WTC11 (cell line): ENCODE results near the gene THEM5. TPM values are rescaled to one million over a fixed set of nuclear protein-coding genes. Genes with fewer than 3 reads are reported as not detected.

Experiments
- ATAC-seq: fragments of 200-7000 bp; cut with Tn5 transposase; 2 replicates; pipeline ENCODE4 v1.10.0; 2021; ENCODE audit warnings: mild to moderate bottlenecking, moderate library complexity
- CTCF ChIA-PET: fragments of 300-600 bp; sonication (Branson Sonifier 250); formaldehyde crosslinking; loops from one replicate; lab custom pipeline; 2021; ENCODE audit warnings: antibody characterized with exemption; lab: Charles Lee
- POLR2A ChIA-PET: fragments of 350-600 bp; sonication (Branson Sonifier 250); formaldehyde crosslinking; loops from one replicate; lab custom pipeline; 2021; ENCODE audit warnings: antibody characterized with exemption; lab: Charles Lee
- DNase-seq: peaks from one replicate; pipeline ENCODE4 v3.0.0; 2021; ENCODE audit warnings: low spot score
- H3K27ac Mint-ChIP-seq: 2 replicates; pipeline ENCODE4 v1.8.0; 2021; ENCODE audit warnings: mixed read lengths
- H3K27me3 Mint-ChIP-seq: 2 replicates; pipeline ENCODE4 v1.8.0; 2021; ENCODE audit warnings: low read depth, mild to moderate bottlenecking, moderate library complexity, mixed read lengths
- H3K36me3 Mint-ChIP-seq: 2 replicates; pipeline ENCODE4 v1.8.0; 2021; ENCODE audit warnings: mixed read lengths
- H3K4me1 Mint-ChIP-seq: 2 replicates; pipeline ENCODE4 v1.8.0; 2022; ENCODE audit warnings: mixed read lengths
- H3K4me3 Mint-ChIP-seq: 2 replicates; pipeline ENCODE4 v1.8.0; 2021; ENCODE audit warnings: mild to moderate bottlenecking, moderate library complexity, mixed read lengths
- H3K9me3 Mint-ChIP-seq: 2 replicates; pipeline ENCODE4 v1.8.0; 2021; ENCODE audit warnings: mixed read lengths
- AR ChIP-seq: fragments of 250-450 bp; sonication (Bioruptor Pico); IDR thresholded peaks from 2 replicates; pipeline ENCODE4 v1.9.0; 2021; ENCODE audit warnings: mild to moderate bottlenecking
- ATF2 ChIP-seq: sonication (generic); formaldehyde crosslinking; IDR thresholded peaks from 2 replicates; pipeline ENCODE4 v1.8.1; 2022; ENCODE audit warnings: low read depth, missing genetic modification reagents, borderline replicate concordance
- CREB1 ChIP-seq: sonication (generic); formaldehyde crosslinking; IDR thresholded peaks from 2 replicates; pipeline ENCODE4 v1.8.0; 2023; ENCODE audit warnings: mild to moderate bottlenecking, missing genetic modification reagents
- IRF1 ChIP-seq: sonication (generic); formaldehyde crosslinking; IDR thresholded peaks from 2 replicates; pipeline ENCODE4 v1.8.0; 2023; ENCODE audit warnings: missing genetic modification reagents
- IRF2 ChIP-seq: sonication (generic); formaldehyde crosslinking; IDR thresholded peaks from 2 replicates; pipeline ENCODE4 v1.8.0; 2022; ENCODE audit warnings: low read depth, missing genetic modification reagents, borderline replicate concordance
- JAZF1 ChIP-seq: fragments of 250-450 bp; sonication (Bioruptor Pico); IDR thresholded peaks from 2 replicates; pipeline ENCODE4 v1.9.0; 2021; ENCODE audit warnings: moderate library complexity, mild to moderate bottlenecking, inconsistent platforms
- KAT7 ChIP-seq: sonication (generic); formaldehyde crosslinking; IDR thresholded peaks from 2 replicates; pipeline ENCODE4 v1.8.1; 2023; ENCODE audit warnings: missing genetic modification reagents, mild to moderate bottlenecking, borderline replicate concordance
- MLX ChIP-seq: sonication (generic); formaldehyde crosslinking; IDR thresholded peaks from 2 replicates; pipeline ENCODE4 v1.8.1; 2023; ENCODE audit warnings: mild to moderate bottlenecking, missing genetic modification reagents, moderate library complexity
- MYBL2 ChIP-seq: sonication (generic); formaldehyde crosslinking; IDR thresholded peaks from 2 replicates; pipeline ENCODE4 v1.8.1; 2023; ENCODE audit warnings: mild to moderate bottlenecking, moderate library complexity, missing genetic modification reagents
- NR1H2 ChIP-seq: sonication (generic); formaldehyde crosslinking; IDR thresholded peaks from 2 replicates; pipeline ENCODE4 v1.9.0; 2021; ENCODE audit warnings: mild to moderate bottlenecking, moderate library complexity, missing genetic modification reagents
- PRRX2 ChIP-seq: fragments of 250-450 bp; sonication (Bioruptor Pico); IDR thresholded peaks from 2 replicates; pipeline ENCODE4 v1.8.0; 2021; ENCODE audit warnings: mild to moderate bottlenecking
- ZNF121 ChIP-seq: sonication (generic); formaldehyde crosslinking; IDR thresholded peaks from 2 replicates; pipeline ENCODE4 v1.8.0; 2023; ENCODE audit warnings: missing genetic modification reagents
- ZNF219 ChIP-seq: sonication (generic); formaldehyde crosslinking; IDR thresholded peaks from 2 replicates; pipeline ENCODE4 v1.8.0; 2023; ENCODE audit warnings: missing genetic modification reagents, mild to moderate bottlenecking, borderline replicate concordance
- ZNF232 ChIP-seq: sonication (generic); formaldehyde crosslinking; IDR thresholded peaks from 2 replicates; pipeline ENCODE4 v1.8.0; 2022; ENCODE audit warnings: mild to moderate bottlenecking, missing genetic modification reagents
- ZNF671 ChIP-seq: fragments of 250-450 bp; sonication (Bioruptor Pico); IDR thresholded peaks from 2 replicates; pipeline ENCODE4 v1.8.0; 2021; ENCODE audit warnings: mild to moderate bottlenecking
- total RNA-seq: library from RNA; stranded (reverse); gene quantifications from 3 replicates; pipeline ENCODE4 v1.2.3, GENCODE V29; 2021
- TF ChIP-seq, protein P1 (sequence below): sonication (generic); formaldehyde crosslinking; IDR thresholded peaks from 2 replicates; pipeline ENCODE4 v1.8.0; 2022; ENCODE audit warnings: missing genetic modification reagents
- TF ChIP-seq, protein P2 (sequence below): sonication (generic); formaldehyde crosslinking; IDR thresholded peaks from 2 replicates; pipeline ENCODE4 v1.8.0; 2023; ENCODE audit warnings: missing genetic modification reagents, mild to moderate bottlenecking, borderline replicate concordance
- TF ChIP-seq, protein P3 (sequence below): sonication (generic); formaldehyde crosslinking; IDR thresholded peaks from 2 replicates; pipeline ENCODE4 v1.8.1; 2023; ENCODE audit warnings: mild to moderate bottlenecking, missing genetic modification reagents, moderate library complexity
- TF ChIP-seq, protein P4 (sequence below): sonication (generic); formaldehyde crosslinking; IDR thresholded peaks from 2 replicates; pipeline ENCODE4 v1.8.0; 2022; ENCODE audit warnings: mild to moderate bottlenecking, missing genetic modification reagents

THEM5 gene
- total RNA-seq, 1 experiment from 2014 or later = not detected

DNA sequence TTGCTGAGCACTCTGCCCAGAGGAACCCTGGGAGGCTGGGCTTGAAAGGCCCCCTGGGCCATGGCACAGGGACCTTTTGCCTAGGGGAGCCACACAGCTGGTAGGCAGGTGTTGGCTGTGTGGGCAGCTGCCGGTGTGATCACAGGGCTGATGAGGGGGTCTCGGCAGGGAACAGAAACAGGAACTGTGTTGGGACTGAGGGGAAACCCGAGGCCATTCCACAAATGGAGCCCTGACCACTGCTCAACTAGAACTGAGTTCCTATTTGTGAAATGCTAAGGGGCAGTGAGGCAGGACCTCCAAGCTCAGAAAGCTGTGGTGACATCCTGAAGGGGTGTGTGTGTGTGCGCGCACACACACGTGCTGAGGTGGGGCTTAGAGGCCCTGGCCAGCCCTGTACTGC is 6.4 kb upstream of the THEM5 start (continued):
- TF ChIP-seq IRF1 (CRISPR knock-in tag) = no peak

DNA sequence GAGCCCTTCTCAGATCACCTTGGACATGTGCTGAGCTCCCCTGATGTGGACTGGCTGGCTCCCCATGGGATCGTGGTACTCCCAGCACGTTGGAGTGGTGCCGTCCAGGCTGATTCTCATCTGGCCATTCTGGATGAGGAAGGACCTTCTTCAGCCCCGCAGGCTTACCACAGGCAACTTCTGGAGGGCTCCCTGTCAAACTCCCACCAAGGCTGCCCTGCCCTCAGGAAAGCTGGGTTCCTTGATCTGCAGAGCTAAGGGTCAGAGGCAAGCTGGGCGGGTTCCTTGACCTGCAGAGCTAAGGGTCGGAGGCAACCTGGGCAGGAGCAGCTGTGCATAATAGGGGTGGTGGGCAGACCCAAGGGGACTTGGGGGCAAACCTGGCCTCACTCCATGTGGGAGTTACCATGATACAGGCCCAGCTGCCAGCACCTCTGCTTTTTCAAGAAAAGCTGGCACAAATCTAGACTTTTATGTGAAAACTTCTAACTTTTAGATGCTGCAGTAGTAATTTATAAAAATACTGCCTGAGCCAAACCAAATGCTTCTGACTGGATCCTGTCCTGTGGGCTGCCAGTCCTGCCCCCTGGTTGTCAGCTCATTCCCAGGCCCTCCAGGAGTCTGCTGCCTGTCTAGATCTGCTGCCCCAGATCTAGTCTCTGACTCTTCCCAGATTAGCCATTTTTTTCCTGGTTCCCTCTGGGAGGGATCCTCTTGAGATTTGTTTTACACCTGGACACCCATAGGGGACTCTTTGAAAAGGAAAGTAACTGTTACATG is 5.6 kb upstream of the THEM5 start:
- H3K4me1 Mint-ChIP-seq = peaks cover 21% of the 10 kb centered on the region
- ATAC-seq (no peak), DNase-seq (no peak)
- H3K36me3 Mint-ChIP-seq = no peaks in the 10 kb centered on the region
- H3K9me3 Mint-ChIP-seq = no peaks in the 10 kb centered on the region
- no peak overlapping the region for H3K27ac Mint-ChIP-seq
- peaks cover 80% of the 10 kb centered on the region for H3K27me3 Mint-ChIP-seq
- POLR2A ChIA-PET = no interaction called here
- no peak overlapping the region for H3K4me3 Mint-ChIP-seq
- no peak for TF ChIP-seq ZNF671 (CRISPR knock-in tag)
- no peak for TF ChIP-seq KAT7
- no peak for TF ChIP-seq ZNF121 (CRISPR knock-in tag)
- TF ChIP-seq MLX (CRISPR knock-in tag) = no peak
- no peak for TF ChIP-seq IRF2 (CRISPR knock-in tag)
- no peak for TF ChIP-seq ZNF219 (CRISPR knock-in tag)
- no peak for TF ChIP-seq AR (CRISPR knock-in tag)
- no peak for TF ChIP-seq JAZF1 (CRISPR knock-in tag)
- TF ChIP-seq, protein P1, sequence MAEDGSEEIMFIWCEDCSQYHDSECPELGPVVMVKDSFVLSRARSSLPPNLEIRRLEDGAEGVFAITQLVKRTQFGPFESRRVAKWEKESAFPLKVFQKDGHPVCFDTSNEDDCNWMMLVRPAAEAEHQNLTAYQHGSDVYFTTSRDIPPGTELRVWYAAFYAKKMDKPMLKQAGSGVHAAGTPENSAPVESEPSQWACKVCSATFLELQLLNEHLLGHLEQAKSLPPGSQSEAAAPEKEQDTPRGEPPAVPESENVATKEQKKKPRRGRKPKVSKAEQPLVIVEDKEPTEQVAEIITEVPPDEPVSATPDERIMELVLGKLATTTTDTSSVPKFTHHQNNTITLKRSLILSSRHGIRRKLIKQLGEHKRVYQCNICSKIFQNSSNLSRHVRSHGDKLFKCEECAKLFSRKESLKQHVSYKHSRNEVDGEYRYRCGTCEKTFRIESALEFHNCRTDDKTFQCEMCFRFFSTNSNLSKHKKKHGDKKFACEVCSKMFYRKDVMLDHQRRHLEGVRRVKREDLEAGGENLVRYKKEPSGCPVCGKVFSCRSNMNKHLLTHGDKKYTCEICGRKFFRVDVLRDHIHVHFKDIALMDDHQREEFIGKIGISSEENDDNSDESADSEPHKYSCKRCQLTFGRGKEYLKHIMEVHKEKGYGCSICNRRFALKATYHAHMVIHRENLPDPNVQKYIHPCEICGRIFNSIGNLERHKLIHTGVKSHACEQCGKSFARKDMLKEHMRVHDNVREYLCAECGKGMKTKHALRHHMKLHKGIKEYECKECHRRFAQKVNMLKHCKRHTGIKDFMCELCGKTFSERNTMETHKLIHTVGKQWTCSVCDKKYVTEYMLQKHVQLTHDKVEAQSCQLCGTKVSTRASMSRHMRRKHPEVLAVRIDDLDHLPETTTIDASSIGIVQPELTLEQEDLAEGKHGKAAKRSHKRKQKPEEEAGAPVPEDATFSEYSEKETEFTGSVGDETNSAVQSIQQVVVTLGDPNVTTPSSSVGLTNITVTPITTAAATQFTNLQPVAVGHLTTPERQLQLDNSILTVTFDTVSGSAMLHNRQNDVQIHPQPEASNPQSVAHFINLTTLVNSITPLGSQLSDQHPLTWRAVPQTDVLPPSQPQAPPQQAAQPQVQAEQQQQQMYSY = no peak
- TF ChIP-seq, protein P2, sequence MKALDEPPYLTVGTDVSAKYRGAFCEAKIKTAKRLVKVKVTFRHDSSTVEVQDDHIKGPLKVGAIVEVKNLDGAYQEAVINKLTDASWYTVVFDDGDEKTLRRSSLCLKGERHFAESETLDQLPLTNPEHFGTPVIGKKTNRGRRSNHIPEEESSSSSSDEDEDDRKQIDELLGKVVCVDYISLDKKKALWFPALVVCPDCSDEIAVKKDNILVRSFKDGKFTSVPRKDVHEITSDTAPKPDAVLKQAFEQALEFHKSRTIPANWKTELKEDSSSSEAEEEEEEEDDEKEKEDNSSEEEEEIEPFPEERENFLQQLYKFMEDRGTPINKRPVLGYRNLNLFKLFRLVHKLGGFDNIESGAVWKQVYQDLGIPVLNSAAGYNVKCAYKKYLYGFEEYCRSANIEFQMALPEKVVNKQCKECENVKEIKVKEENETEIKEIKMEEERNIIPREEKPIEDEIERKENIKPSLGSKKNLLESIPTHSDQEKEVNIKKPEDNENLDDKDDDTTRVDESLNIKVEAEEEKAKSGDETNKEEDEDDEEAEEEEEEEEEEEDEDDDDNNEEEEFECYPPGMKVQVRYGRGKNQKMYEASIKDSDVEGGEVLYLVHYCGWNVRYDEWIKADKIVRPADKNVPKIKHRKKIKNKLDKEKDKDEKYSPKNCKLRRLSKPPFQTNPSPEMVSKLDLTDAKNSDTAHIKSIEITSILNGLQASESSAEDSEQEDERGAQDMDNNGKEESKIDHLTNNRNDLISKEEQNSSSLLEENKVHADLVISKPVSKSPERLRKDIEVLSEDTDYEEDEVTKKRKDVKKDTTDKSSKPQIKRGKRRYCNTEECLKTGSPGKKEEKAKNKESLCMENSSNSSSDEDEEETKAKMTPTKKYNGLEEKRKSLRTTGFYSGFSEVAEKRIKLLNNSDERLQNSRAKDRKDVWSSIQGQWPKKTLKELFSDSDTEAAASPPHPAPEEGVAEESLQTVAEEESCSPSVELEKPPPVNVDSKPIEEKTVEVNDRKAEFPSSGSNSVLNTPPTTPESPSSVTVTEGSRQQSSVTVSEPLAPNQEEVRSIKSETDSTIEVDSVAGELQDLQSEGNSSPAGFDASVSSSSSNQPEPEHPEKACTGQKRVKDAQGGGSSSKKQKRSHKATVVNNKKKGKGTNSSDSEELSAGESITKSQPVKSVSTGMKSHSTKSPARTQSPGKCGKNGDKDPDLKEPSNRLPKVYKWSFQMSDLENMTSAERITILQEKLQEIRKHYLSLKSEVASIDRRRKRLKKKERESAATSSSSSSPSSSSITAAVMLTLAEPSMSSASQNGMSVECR (CRISPR knock-in tag) = no peak
- TF ChIP-seq PRRX2 (CRISPR knock-in tag) = no peak
- no peak for TF ChIP-seq ZNF232 (CRISPR knock-in tag)
- TF ChIP-seq MYBL2 (CRISPR knock-in tag) = no peak
- TF ChIP-seq, protein P3, sequence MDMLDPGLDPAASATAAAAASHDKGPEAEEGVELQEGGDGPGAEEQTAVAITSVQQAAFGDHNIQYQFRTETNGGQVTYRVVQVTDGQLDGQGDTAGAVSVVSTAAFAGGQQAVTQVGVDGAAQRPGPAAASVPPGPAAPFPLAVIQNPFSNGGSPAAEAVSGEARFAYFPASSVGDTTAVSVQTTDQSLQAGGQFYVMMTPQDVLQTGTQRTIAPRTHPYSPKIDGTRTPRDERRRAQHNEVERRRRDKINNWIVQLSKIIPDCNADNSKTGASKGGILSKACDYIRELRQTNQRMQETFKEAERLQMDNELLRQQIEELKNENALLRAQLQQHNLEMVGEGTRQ = no peak
- TF ChIP-seq ATF2 = no peak
- no peak for TF ChIP-seq NR1H2
- TF ChIP-seq, protein P4, sequence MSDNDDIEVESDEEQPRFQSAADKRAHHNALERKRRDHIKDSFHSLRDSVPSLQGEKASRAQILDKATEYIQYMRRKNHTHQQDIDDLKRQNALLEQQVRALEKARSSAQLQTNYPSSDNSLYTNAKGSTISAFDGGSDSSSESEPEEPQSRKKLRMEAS = no peak
- TF ChIP-seq CREB1 (CRISPR knock-in tag) = no peak
- CTCF ChIA-PET = no interaction called here
